ENCODE results near the gene PKP1.

PKP1 gene

DNA sequence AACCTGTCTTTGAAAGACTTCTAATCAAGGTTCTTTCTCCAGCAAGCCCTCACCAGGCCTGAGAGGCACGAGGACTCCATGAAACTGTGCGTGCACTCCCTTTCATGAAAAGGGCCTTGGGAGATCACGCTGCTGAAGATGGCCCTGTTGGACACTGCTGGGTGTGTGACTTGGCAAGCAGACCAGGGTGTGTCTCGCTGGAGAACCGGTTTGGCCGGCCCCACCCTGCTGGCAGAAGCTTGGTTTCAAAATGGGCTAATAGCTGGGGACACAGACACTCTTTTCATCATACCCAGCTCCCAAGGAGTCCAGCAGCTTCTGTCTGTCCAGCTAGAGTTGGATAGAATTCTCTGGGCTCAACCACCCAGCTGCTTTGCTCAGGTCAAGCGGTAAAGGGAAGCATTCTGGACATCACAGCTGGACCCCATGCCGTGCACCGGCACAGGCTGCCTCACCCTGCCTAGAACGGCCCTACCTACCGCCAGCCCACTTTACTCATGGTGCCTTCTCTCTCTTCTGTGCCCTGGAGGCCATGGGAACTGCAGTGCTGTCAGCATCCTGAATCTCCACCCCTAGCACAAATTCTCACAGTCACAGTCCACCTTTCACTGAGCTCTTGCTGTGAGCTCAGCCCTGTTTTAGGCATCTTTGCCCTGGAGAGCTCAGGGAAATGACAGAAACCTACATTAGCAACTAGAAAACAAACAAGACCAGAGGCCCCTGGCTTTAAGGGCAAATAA lies 24.6 kb downstream of the PKP1 start:
- no peak for DNase-seq (ENCODE audit: low read depth)

- DNase-seq (ENCODE audit: low read depth): no peak
Measured at GRCh38 chr1:201309416-201309815, 26.1 kb downstream of the PKP1 start.

- DNase-seq (ENCODE audit: low read depth): no peak
Measured at GRCh38 chr1:201310251-201310985, 27.1 kb downstream of the PKP1 start.

- DNase-seq (ENCODE audit: low read depth): no peak
Measured at GRCh38 chr1:201310986-201311355, 27.7 kb downstream of the PKP1 start.

DNA sequence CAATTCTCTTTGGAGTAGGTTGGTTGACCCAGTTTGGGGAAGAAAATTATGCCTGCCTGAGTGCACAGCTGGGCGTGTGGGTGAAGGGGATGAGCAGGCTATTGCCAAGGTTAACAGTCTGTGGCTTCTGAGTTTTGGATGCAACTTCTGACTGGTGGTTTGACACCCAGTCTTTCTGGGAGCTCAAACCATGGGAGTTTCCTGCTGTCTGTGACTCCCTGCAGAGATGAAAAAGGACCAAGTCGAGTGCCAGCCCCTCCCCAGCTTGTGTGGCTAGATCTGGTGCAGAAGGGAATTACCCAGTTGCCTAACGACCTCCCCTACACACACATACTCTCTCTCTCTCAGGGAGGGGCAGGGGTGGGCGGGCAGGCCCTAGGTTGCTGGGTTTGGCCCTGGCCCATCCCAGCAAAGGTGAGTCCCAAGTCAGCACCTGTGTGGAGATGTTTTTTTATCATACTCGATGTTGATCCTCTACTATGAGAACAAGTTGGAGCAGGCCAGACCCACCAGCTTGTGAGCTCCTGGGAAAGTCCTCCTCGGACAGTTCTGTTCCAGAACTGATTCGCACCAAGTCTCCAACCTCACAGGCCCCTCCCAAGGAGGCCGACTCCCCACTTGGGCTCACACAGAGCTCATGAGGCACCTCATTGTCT lies 28.2 kb downstream of the PKP1 start:
- no peak for DNase-seq (ENCODE audit: low read depth)

DNA sequence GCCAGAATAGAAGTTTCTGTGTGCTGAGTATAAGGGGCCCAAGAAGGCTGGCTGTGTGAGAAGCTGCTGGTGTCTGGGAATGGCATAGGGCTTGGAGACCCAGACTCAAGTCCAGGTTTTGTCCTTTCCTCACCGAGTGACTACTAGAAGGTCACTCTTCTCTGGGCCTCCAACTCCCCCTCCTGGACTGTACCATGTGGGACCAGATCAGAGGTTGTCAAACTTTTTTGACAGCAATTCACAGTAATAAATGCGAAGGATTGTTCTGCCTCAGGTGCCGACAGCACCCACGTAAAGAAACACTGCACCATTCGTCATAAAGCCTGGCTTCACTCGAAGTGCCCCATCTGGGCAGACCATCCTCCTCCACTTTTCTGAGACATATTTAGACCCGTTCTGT lies 29.0 kb downstream of the PKP1 start:
- no peak for DNase-seq (ENCODE audit: low read depth)

DNA sequence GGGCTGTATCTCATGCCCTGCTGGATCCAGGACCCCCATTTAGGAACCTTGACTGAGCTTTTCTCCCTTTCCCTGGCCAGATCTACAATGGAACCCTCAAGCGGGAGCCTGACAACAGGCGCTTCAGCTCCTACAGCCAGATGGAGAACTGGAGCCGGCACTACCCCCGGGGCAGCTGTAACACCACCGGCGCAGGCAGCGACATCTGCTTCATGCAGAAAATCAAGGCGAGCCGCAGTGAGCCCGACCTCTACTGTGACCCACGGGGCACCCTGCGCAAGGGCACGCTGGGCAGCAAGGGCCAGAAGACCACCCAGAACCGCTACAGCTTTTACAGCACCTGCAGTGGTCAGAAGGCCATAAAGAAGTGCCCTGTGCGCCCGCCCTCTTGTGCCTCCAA lies 29.8 kb downstream of the PKP1 start:
- no peak for DNase-seq (ENCODE audit: low read depth)

GRCh38 chr1:201316556-201316955 lies 33.2 kb downstream of the PKP1 start:
- DNase-seq (ENCODE audit: low read depth): no peak

GRCh38 chr1:201317551-201317950 lies 34.2 kb downstream of the PKP1 start:
- no peak for DNase-seq (ENCODE audit: low read depth)

DNA sequence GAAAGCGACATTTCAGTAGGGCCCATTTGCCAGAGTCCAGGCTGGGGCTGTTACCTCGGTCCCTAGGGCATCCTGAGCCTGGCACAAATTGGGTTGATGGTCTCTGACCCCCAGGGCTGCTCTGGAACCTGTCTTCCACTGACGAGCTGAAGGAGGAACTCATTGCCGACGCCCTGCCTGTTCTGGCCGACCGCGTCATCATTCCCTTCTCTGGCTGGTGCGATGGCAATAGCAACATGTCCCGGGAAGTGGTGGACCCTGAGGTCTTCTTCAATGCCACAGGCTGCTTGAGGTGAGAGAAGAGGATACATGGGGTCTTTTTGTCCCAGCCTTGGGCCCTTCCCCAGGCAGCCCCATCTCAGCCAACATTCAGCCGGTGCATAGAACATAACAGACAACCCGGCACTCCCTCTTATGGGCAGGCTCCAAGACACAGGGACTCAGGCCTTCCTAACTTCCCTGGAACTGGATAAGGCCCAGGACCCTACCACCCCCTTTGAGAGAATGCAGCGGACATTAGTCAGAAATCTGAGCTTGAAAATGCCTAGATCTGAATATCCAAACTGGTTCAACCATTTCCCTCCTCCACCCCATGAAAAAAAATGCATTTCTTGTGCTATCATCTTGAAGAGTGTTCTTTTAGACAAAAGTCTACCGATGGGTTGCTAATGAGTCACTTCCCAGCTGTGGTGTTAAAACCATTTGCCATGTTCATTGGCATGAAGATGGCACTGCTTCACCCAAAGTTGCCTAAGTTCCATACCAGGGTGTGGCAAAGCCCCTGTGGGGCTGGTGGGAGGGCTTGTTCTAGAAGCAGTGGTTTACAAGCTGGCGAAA lies 35.4 kb downstream of the PKP1 start:
- DNase-seq (ENCODE audit: low read depth): no peak

GRCh38 chr1:201319631-201320030 lies 36.3 kb downstream of the PKP1 start:
- DNase-seq (ENCODE audit: low read depth): no peak

DNA sequence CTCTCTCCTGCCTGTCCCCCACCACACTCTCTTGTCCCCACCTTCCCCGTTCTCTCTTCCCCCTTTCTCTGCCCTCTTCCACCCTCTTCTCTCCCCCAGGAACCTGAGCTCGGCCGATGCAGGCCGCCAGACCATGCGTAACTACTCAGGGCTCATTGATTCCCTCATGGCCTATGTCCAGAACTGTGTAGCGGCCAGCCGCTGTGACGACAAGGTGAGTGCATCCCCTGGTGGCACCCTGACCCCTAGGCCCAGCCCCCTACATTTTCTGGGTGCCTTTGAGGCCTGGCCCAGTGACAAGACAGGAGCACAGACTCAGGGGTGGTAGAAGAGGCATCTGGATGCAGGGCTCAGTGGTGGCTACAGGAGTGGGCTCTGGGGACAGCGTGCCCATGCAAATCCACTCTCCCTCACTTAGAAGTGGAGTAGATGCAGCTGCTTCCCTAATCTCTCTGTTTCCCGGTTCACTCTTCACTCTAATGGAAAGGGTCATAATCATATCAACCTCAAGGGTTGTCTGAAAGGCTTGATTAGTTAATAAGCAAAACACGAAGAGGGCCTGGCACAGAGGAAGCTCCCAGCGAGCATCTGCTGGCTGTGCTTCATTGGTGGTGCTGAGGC lies 37.0 kb downstream of the PKP1 start:
- DNase-seq (ENCODE audit: low read depth): no peak

- no peak for DNase-seq (ENCODE audit: low read depth)
Measured at GRCh38 chr1:201321826-201322390, 38.6 kb downstream of the PKP1 start.

DNA sequence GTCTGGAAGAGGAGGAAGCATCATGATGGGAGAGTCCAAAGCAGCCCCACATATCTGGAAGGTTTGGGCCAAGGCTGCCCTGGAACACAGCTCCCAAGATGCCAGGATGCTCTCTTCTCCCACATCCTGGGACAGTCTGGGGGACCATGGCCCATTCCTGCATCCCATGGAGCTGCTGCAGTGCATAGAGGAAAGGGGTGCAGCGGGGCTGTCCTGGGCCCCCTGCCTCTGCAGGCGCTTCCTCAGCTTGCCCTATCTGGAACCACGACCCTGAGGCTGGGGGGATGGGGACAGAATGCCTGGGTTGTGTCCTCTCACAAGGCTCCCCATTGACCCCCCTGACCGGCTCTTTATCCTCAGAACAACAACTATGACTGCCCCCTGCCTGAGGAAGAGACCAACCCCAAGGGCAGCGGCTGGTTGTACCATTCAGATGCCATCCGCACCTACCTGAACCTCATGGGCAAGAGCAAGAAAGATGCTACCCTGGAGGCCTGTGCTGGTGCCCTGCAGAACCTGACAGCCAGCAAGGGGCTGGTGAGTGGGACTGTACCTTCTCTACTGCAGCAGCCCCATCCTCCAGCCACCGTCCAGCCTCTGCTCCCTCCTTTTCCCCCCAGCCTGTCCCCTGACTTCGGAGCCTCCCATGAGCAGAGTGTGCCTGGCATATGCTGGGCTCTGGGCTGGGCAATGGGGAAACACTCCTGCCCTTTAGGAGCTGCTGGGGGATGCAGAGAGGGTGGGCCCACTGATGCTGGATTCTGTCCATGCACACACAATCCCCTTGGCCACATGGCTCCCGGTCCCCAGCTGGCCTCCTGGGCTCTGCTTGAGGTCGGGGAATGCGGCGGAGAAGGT lies 39.6 kb downstream of the PKP1 start:
- DNase-seq (ENCODE audit: low read depth): no peak

- no peak for DNase-seq (ENCODE audit: low read depth)
Measured at GRCh38 chr1:201324306-201324705, 41.0 kb downstream of the PKP1 start.

DNA sequence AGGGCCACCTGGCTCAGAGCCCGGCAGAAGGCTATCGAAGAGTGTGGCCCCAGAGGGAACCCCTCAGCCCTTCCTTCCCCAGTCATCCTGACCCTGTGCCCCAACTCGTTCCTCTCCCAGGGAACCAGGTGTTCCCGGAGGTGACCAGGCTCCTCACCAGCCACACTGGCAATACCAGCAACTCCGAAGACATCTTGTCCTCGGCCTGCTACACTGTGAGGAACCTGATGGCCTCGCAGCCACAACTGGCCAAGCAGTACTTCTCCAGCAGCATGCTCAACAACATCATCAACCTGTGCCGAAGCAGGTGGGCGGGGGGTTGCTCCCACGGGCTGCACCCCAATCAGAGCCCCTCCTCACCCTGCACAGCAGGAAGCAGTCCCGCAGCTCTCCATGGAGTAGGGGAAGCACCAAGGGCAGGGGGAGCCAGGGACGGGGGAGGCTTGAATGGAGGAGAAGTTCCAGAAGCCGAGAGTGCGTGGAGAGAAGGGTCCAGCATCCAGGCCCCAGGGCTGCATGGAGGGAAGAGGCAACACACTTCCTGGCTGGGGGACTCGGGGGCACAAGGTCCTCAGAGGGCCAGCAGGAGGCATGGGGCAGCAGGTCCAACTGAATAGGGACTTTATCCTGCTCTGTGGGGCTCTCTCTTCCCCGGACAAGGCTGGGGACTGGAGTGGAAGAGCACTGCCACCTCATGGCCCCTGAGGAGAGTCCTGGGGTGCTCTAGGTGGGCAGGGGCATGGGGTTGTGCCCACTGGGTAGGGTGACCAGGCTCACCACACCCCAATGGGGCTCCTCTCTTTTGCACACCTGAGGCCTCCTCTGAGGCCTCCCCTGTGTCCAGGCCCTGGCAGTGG lies 41.7 kb downstream of the PKP1 start:
- no peak for DNase-seq (ENCODE audit: low read depth)

DNA sequence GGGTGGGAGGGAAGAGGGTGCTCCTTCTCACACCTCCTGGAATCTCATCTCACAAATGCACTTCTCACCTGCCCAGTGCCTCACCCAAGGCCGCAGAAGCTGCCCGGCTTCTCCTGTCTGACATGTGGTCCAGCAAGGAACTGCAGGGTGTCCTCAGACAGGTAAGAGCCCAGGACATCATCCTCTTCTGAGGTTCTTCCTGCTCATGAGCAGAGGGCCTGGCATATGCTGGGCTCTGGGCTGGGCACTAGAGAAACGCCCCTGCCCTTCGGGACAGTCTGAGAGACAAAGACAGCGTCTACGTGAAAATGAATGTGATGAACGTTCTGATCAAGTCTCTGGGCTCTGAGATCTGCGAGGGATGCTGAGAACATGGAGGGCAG lies 42.4 kb downstream of the PKP1 start:
- DNase-seq (ENCODE audit: low read depth): no peak

DNA sequence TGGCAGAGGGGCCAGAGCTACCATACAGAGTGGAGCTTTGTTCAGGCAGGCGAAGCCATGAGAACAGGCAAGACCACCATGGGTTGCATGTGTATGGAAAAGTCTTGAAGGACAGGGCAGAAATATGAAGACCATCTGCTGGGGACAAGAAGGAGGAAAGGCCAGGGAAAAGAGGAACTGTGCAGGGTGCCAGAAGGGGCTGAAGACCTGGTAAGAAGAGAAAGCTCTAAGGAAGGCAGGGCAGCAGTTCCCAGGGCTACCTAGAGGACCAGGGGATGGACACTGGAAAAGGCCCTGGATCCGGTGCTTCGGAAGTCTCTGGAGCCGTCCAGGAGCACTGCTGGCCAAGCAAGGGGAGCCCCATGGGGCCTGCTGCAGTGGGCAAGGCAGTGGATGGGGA lies 43.4 kb downstream of the PKP1 start:
- no peak for DNase-seq (ENCODE audit: low read depth)

- no peak for DNase-seq (ENCODE audit: low read depth)
Measured at GRCh38 chr1:201327687-201328240, 44.5 kb downstream of the PKP1 start.
